ENCODE results near the gene HSD17B8. TPM values are rescaled to one million over a fixed set of nuclear protein-coding genes. Genes with fewer than 3 reads are reported as not detected.

The HSD17B8 gene
- polyA plus RNA-seq, 1 of the 3 experiments (the other 2 are of a cell fraction), result 37.5 TPM

DNA sequence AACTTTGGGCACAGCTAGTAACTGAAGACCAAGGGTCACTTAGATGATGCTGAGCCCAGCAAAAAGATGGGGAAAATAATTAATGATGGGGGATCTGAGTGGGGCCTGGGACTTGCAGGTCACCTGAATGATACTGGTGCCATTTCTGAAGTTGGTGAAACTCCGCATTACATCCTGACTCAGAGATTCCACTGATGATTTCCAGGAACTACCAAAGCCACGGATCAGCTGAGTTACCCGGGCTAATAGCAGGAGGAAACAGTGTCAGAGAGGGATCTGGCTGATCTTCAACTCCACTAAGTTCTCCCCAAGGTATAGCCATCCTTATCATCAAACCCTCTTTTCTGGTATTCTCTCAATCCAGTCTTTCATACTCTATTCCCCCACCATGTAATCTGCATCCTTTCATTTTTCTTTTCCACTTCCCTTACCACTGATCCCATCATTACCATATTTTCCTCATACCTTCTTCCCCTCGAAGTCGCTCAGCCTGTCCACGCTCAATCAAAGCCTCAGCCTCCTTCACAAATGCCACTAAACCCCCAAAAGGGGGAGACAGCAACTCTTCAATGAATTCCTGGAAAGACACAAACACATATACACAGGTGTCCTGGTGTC, 47.0 kb downstream of the HSD17B8 start (continued):
- no peak for TF ChIP-seq FOXM1 (IDR thresholded peaks at IDR 0.05; ENCODE audit: low read depth)
- TF ChIP-seq MEF2A (IDR thresholded peaks at IDR 0.05; ENCODE audit: borderline replicate concordance, low read depth), result no peak
- no peak for TF ChIP-seq GABPA (IDR thresholded peaks at IDR 0.05; ENCODE audit: low read depth)
- TF ChIP-seq, protein P1, sequence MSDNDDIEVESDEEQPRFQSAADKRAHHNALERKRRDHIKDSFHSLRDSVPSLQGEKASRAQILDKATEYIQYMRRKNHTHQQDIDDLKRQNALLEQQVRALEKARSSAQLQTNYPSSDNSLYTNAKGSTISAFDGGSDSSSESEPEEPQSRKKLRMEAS (IDR thresholded peaks at IDR 0.05; ENCODE audit: low read depth), result no peak
- TF ChIP-seq, protein P2, sequence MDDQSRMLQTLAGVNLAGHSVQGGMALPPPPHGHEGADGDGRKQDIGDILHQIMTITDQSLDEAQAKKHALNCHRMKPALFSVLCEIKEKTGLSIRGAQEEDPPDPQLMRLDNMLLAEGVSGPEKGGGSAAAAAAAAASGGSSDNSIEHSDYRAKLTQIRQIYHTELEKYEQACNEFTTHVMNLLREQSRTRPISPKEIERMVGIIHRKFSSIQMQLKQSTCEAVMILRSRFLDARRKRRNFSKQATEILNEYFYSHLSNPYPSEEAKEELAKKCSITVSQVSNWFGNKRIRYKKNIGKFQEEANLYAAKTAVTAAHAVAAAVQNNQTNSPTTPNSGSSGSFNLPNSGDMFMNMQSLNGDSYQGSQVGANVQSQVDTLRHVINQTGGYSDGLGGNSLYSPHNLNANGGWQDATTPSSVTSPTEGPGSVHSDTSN (IDR thresholded peaks at IDR 0.05), result no peak
- no peak for TF ChIP-seq FOSL2 (IDR thresholded peaks at IDR 0.05; ENCODE audit: borderline replicate concordance, low read depth)
- TF ChIP-seq, protein P3, sequence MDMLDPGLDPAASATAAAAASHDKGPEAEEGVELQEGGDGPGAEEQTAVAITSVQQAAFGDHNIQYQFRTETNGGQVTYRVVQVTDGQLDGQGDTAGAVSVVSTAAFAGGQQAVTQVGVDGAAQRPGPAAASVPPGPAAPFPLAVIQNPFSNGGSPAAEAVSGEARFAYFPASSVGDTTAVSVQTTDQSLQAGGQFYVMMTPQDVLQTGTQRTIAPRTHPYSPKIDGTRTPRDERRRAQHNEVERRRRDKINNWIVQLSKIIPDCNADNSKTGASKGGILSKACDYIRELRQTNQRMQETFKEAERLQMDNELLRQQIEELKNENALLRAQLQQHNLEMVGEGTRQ (IDR thresholded peaks at IDR 0.05; ENCODE audit: borderline replicate concordance, low read depth, low read length), result no peak
- TF ChIP-seq SIN3A (IDR thresholded peaks at IDR 0.05; ENCODE audit: borderline replicate concordance, low read depth, low read length), result no peak
- TF ChIP-seq, protein P4, sequence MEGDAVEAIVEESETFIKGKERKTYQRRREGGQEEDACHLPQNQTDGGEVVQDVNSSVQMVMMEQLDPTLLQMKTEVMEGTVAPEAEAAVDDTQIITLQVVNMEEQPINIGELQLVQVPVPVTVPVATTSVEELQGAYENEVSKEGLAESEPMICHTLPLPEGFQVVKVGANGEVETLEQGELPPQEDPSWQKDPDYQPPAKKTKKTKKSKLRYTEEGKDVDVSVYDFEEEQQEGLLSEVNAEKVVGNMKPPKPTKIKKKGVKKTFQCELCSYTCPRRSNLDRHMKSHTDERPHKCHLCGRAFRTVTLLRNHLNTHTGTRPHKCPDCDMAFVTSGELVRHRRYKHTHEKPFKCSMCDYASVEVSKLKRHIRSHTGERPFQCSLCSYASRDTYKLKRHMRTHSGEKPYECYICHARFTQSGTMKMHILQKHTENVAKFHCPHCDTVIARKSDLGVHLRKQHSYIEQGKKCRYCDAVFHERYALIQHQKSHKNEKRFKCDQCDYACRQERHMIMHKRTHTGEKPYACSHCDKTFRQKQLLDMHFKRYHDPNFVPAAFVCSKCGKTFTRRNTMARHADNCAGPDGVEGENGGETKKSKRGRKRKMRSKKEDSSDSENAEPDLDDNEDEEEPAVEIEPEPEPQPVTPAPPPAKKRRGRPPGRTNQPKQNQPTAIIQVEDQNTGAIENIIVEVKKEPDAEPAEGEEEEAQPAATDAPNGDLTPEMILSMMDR (IDR thresholded peaks at IDR 0.05), result no peak

DNA sequence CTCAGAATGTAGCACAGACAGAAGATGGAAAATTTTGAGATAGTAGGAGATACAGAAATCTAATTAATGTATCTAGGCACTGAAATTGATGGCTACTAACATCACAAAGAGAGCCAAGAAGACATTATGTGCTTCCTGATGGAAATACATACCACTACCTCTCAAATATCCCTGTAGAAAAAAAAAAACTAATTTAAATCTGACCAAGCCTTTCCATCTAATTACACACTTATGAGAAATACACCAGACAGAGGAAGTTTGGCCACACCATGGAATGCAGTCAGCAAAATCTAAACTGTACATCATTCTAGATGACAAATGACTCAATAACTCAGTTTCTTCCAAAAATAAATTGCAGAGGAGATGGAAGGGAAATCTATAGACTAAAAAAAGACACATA, 48.3 kb downstream of the HSD17B8 start:
- POLR2A ChIA-PET, result no interaction called here
- peak overlapping the region; percentile 12 to 96; a peak in 3 of 4 replicates for H3K27ac ChIP-seq (ENCODE audit: low read depth in 2 of 2, low read length in 1 of 2)
- no peak for DNase-seq

More for the DNA sequence above, 48.3 kb downstream of the HSD17B8 start:
- H3K9ac ChIP-seq, result no peak overlapping the region; the same call in 1 of the 2 replicates
- peaks cover 6 to 25% of the 10 kb centered on the region in 2 experiments for H3K36me3 ChIP-seq (replicated peaks in 1 of 2; ENCODE audit: control insufficient read depth in 1 of 2, insufficient read depth in 2 of 2, low read length in 1 of 2)
- no peaks in the 10 kb centered on the region for H4K20me1 ChIP-seq (ENCODE audit: insufficient read depth)
- H3F3A ChIP-seq (replicated peaks; ENCODE audit: insufficient read depth), result peaks cover 41% of the 10 kb centered on the region
- H2AFZ ChIP-seq (ENCODE audit: low read depth), result no peak overlapping the region
- TF ChIP-seq RXRA (IDR thresholded peaks at IDR 0.05; ENCODE audit: borderline replicate concordance, low read depth) (0 out of 2 replicates have a peak, but pooled peaks have one; percentile 11), GABPA (IDR thresholded peaks at IDR 0.05; ENCODE audit: low read depth) (no peak), JUND (IDR thresholded peaks at IDR 0.05) (0 out of 2 replicates have a peak, but pooled peaks have one; percentile 8), FOSL2 (IDR thresholded peaks at IDR 0.05; ENCODE audit: borderline replicate concordance, low read depth) (peak; percentile 19; the same call in 1 of the 2 replicates), MEF2A (IDR thresholded peaks at IDR 0.05; ENCODE audit: borderline replicate concordance, low read depth) (peak; percentile 27; the same call in 1 of the 2 replicates)
- TF ChIP-seq, protein P5, sequence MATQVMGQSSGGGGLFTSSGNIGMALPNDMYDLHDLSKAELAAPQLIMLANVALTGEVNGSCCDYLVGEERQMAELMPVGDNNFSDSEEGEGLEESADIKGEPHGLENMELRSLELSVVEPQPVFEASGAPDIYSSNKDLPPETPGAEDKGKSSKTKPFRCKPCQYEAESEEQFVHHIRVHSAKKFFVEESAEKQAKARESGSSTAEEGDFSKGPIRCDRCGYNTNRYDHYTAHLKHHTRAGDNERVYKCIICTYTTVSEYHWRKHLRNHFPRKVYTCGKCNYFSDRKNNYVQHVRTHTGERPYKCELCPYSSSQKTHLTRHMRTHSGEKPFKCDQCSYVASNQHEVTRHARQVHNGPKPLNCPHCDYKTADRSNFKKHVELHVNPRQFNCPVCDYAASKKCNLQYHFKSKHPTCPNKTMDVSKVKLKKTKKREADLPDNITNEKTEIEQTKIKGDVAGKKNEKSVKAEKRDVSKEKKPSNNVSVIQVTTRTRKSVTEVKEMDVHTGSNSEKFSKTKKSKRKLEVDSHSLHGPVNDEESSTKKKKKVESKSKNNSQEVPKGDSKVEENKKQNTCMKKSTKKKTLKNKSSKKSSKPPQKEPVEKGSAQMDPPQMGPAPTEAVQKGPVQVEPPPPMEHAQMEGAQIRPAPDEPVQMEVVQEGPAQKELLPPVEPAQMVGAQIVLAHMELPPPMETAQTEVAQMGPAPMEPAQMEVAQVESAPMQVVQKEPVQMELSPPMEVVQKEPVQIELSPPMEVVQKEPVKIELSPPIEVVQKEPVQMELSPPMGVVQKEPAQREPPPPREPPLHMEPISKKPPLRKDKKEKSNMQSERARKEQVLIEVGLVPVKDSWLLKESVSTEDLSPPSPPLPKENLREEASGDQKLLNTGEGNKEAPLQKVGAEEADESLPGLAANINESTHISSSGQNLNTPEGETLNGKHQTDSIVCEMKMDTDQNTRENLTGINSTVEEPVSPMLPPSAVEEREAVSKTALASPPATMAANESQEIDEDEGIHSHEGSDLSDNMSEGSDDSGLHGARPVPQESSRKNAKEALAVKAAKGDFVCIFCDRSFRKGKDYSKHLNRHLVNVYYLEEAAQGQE (IDR thresholded peaks at IDR 0.05; ENCODE audit: low read depth, low read length), result no peak
- TF ChIP-seq, protein P2 (IDR thresholded peaks at IDR 0.05), result peak; percentile 70
- no peak overlapping the region for H3K4me2 ChIP-seq
- CTCF ChIA-PET, result no interaction called here
- no peak overlapping the region for H3K4me3 ChIP-seq (ENCODE audit: low read depth in 2 of 2, low read length in 1 of 2)
- no peaks in the 10 kb centered on the region for H3K9me2 ChIP-seq
- peaks cover 10% of the 10 kb centered on the region; the same call in 1 of the 2 replicates for H3K79me2 ChIP-seq (ENCODE audit: insufficient read depth)
- H3K27me3 ChIP-seq (ENCODE audit: insufficient read depth), result no peaks in the 10 kb centered on the region
- no peaks in the 10 kb centered on the region for H3K9me3 ChIP-seq
- peaks cover 21 to 30% of the 10 kb centered on the region in 2 experiments for H3K4me1 ChIP-seq (ENCODE audit: control insufficient read depth in 1 of 2, insufficient read depth in 2 of 2, low read depth in 1 of 2, low read length in 1 of 2)

All from SK-N-SH (cell line).